Ectodermal cell (in vitro differentiated cells): ENCODE measurements around the gene GPN1.
"Not testable (repeated sequence)": the region's sequence is repeated elsewhere in the genome, so short reads cannot be mapped to it uniquely, and the experiment has no call there.

ENCODE experiments used
- H3K27ac ChIP-seq: 2 replicates; pipeline ENCODE4 v1.7.0; 2013; ENCODE audit warnings: mild to moderate bottlenecking, low read depth, low read length; ENCODE audit not compliant: insufficient read depth, poor library complexity, severe bottlenecking
- H3K27me3 ChIP-seq: 2 replicates; pipeline ENCODE4 v1.7.0; 2013; ENCODE audit warnings: mild to moderate bottlenecking, low read length; ENCODE audit not compliant: insufficient read depth, control insufficient read depth, poor library complexity, severe bottlenecking
- H3K36me3 ChIP-seq: one replicate; pipeline ENCODE4 v1.7.0; 2013; ENCODE audit warnings: low read length; ENCODE audit not compliant: control insufficient read depth, insufficient read depth
- H3K4me1 ChIP-seq: one replicate; pipeline ENCODE4 v1.7.0; 2013; ENCODE audit warnings: low read length; ENCODE audit not compliant: control insufficient read depth, insufficient read depth
- H3K4me3 ChIP-seq: 2 replicates; pipeline ENCODE4 v1.7.0; 2013; ENCODE audit warnings: low read depth, low read length, control low read depth; ENCODE audit not compliant: insufficient read depth
- H3K9me3 ChIP-seq: 2 replicates; pipeline ENCODE4 v1.7.0; 2013; ENCODE audit warnings: mild to moderate bottlenecking, low read length, moderate library complexity; ENCODE audit not compliant: control insufficient read depth
- WGBS, 2 experiments: methylation state at CpG; one replicate each; pipeline ENCODE4 v1.1.7; 2013; ENCODE audit warnings: missing lambda C conversion rate in 2 of 2; 5-methylcytosine and 5-hydroxymethylcytosine counted together

Gene GPN1

DNA sequence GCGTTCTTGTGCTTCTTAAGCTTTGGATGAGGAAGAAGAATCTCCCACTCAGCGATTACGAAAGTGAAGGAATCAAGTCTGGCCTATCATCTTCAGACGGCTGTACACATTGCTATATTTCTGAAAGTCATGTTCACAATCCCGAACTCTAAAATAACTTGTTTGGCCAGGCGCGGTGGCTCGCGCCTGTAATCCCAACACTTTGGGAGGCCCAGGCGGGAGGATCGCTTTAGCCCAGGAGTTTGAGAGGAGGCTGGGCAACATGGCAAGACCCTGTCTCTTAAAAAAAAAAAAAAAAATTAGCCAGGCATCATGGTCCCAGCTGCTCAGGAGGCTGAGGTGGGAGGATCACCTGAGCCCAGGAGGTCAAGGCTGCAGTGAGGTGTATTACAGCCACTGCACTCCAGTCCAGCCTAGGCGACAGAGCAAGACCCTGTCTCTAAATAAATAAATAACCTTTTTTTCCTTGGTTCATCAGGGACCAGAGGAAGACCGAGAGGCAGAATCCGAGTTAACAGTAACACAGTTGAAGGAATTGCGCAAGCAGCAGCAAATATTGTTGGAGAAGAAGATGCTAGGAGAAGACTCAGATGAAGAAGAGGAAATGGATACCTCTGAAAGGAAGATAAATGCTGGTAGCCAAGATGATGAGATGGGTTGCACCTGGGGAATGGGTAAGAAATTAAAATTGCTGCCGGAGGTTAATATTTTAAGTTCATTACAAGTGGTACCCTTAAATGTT, 35.9 kb downstream of the GPN1 start:
- Histone ChIP-seq H3K36me3 (peaks cover 17% of the 10 kb centered on the region), H3K9me3 (no peaks in the 10 kb centered on the region), H3K27me3 (no peaks in the 10 kb centered on the region), H3K4me3 (peak overlapping the region; percentile 96), H3K27ac (no peak overlapping the region), H3K4me1 (no peaks in the 10 kb centered on the region)
- WGBS, 2 experiments: 90 to 93% methylated on average over 15 to 16 of the region's 16 CpGs

- Histone ChIP-seq H3K36me3 (peaks cover 9% of the 10 kb centered on the region), H3K4me3 (no peak overlapping the region), H3K27me3 (no peaks in the 10 kb centered on the region), H3K4me1 (no peaks in the 10 kb centered on the region), H3K9me3 (no peaks in the 10 kb centered on the region), H3K27ac (no peak overlapping the region)
- WGBS, 2 experiments: no CpG with 5 or more reads among the region's 1 CpG
Observed at GRCh38 chr2:27667446-27667845, 38.6 kb downstream of the GPN1 start.

DNA sequence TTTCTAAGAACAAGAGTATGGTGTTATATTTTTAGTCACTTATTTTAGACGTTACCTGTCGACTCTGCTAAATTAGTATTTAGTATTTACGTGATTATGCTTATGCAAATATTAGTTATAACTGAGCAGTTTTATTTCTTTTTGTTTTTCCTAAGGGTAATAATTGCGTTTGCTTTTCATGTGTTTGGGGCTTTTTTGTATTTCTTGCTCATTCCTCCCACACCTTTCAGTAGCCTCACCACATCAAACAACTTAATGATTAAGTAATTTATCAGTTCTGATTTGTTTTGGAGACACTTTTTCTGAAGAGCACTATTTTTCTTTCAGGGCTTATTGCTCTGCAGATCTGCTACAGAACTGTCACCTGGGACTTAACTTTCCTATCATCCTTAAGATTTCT, 42.4 kb downstream of the GPN1 start:
- Histone ChIP-seq H3K27me3 (no peaks in the 10 kb centered on the region), H3K4me3 (no peak overlapping the region), H3K9me3 (no peaks in the 10 kb centered on the region), H3K36me3 (peaks cover 9% of the 10 kb centered on the region), H3K27ac (no peak overlapping the region), H3K4me1 (no peaks in the 10 kb centered on the region)
- WGBS, 2 experiments: 96 to 100% methylated on average over 3 of the region's 4 CpGs

DNA sequence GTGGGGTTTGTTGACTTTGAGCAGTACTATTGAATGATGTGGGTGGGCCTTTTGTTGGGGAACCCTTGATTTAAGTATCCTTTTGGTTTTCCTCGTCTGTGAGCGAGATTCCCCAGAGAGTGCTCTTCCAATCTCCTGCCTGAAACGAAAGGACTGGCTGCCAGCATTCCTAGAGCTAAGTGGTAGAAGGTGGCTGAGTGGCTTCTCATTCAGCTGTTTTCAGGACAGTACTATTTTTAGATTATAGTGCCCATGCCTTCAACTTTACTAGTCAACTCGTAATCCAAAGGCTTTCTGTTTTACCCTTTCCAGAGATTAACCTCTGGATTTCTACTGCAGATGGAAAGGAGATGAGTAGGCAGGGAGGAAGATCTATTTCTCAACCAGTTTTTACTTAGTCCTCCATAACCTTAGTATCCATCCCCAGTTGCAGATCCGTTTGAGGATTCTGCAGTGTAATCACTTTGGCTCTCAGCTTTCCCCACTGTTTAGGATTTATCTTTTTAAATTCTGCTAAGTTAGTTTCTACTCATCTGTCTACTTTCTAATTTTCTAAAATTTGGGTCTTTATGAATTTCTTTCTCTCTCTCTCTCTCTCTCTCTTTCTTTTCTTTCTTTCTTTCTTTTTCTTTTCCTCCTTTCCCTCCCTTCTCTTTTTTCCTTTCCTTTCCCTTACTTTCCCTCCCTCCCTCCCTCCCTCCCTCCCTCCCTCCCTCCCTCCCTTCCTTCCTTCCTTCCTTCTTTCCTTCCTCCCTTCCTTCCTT, 44.1 kb downstream of the GPN1 start:
- H3K27ac ChIP-seq: no peak overlapping the region
- 79 to 89% methylated on average over 4 to 5 of the region's 5 CpGs for WGBS, 2 experiments

DNA sequence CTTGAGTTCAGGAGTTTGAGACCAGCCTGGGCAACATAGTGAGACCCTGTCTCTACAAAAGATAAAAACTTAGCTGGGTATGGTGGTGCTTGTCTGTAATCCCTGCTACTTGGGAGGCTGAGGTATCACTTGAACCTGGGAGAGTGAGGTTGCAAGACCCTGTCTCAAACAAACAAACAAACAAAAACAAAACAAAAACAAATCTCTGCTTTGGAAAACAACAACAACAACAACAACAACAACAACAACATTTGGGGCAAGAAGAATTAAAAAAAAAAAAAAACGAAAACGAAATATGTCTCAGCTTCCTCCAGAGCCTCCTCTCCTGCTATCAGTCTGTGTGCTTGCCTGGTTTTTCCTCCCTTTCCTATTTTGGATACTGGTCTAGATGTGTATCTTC, 51.7 kb downstream of the GPN1 start:
- H3K36me3 ChIP-seq: peaks cover 21% of the 10 kb centered on the region

More for the DNA sequence above, 44.1 kb downstream of the GPN1 start:
- Histone ChIP-seq H3K4me3 (no peak overlapping the region), H3K36me3 (peaks cover 17% of the 10 kb centered on the region), H3K4me1 (no peaks in the 10 kb centered on the region), H3K9me3 (no peaks in the 10 kb centered on the region), H3K27me3 (no peaks in the 10 kb centered on the region)

GRCh38 chr2:27681841-27682240, 53.0 kb downstream of the GPN1 start:
- Histone ChIP-seq H3K36me3 (peaks cover 27% of the 10 kb centered on the region), H3K9me3 (no peaks in the 10 kb centered on the region), H3K4me1 (no peaks in the 10 kb centered on the region), H3K4me3 (no peak overlapping the region), H3K27me3 (no peaks in the 10 kb centered on the region), H3K27ac (peak overlapping the region; percentile 36)
- 88 to 91% methylated on average over 1 of the region's 1 CpG for WGBS, 2 experiments

More for the DNA sequence above, 51.7 kb downstream of the GPN1 start:
- Histone ChIP-seq H3K27ac (no peak overlapping the region), H3K4me3 (no peak overlapping the region), H3K27me3 (no peaks in the 10 kb centered on the region), H3K4me1 (no peaks in the 10 kb centered on the region), H3K9me3 (no peaks in the 10 kb centered on the region)
- 80 to 83% methylated on average over 2 of the region's 2 CpGs for WGBS, 2 experiments

- 92 to 94% methylated on average over 7 of the region's 7 CpGs for WGBS, 2 experiments
- H3K36me3 ChIP-seq: peaks cover 23% of the 10 kb centered on the region
- H3K4me1 ChIP-seq, H3K27me3 ChIP-seq, H3K9me3 ChIP-seq, H3K27ac ChIP-seq, H3K4me3 ChIP-seq: not testable (repeated sequence)
Observed at GRCh38 chr2:27682334-27682771, 53.5 kb downstream of the GPN1 start.

- H3K4me1 ChIP-seq: no peaks in the 10 kb centered on the region
- no peaks in the 10 kb centered on the region for H3K27me3 ChIP-seq
- H3K4me3 ChIP-seq: no peak overlapping the region
- peak overlapping the region; percentile 44 for H3K27ac ChIP-seq
- WGBS, 2 experiments: 42 to 47% methylated on average over 8 to 9 of the region's 9 CpGs
- H3K36me3 ChIP-seq: peaks cover 19% of the 10 kb centered on the region
- no peaks in the 10 kb centered on the region for H3K9me3 ChIP-seq
Observed at GRCh38 chr2:27683390-27684071, 54.7 kb downstream of the GPN1 start.

DNA sequence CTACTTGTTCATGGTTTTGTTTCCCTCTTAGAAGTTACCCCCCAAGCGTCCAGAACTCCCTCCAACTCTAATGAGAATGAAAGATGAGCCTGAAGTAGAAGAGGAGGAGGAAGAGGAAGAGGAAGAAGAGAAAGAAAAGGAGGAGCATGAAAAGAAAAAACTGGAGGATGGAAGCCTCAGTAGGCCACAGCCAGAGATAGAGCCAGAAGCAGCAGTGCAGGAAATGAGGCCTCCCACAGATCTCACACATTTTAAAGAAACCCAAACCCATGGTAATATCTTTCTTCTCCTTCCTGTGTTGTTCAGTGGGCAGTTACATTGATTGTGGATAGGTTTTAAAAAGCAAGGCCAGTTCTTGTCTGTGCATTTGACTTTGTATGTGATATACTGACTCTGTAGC, 56.2 kb downstream of the GPN1 start:
- WGBS, 2 experiments: 100% methylated on average over 1 of the region's 1 CpG; no CpG with 5 or more reads in 1 of the 2 experiments
- not testable (repeated sequence) for H3K4me3 ChIP-seq
- peaks cover 19% of the 10 kb centered on the region for H3K36me3 ChIP-seq

DNA sequence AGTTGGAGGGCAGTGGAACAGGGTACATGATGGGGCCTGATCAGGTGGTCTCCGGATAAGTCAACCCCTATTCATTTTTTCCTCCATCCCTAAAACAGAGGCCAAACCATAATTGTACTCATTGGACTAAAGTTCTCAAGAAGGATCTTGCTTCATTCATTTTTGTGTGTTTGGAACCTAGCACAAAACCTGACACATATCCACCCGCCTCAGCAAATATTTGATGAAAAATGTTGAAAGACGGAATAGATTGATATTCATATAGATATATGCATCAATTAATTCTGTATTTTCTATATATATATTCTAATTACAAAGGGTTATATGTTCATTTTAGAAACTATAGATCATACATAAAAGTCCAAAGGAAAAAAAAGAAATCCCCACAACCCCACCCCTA, 56.7 kb downstream of the GPN1 start:
- peaks cover 19% of the 10 kb centered on the region for H3K36me3 ChIP-seq

More for the DNA sequence above, 56.2 kb downstream of the GPN1 start:
- H3K27me3 ChIP-seq, H3K27ac ChIP-seq, H3K9me3 ChIP-seq, H3K4me1 ChIP-seq: not testable (repeated sequence)

More for the DNA sequence above, 56.7 kb downstream of the GPN1 start:
- no peak overlapping the region for H3K4me3 ChIP-seq
- 90 to 100% methylated on average over 1 of the region's 3 CpGs for WGBS, 2 experiments
- no peaks in the 10 kb centered on the region for H3K4me1 ChIP-seq
- no peaks in the 10 kb centered on the region for H3K9me3 ChIP-seq
- no peaks in the 10 kb centered on the region for H3K27me3 ChIP-seq
- no peak overlapping the region for H3K27ac ChIP-seq
